Measurements from ENCODE around the gene PLCD4. TPM values are rescaled to one million over a fixed set of nuclear protein-coding genes. Genes with fewer than 3 reads are reported as not detected.

Gene PLCD4
- polyA plus RNA-seq, 2 of the 4 experiments (the other 2 are of a cell fraction), result 1.2 to 2.8 TPM

GRCh38 chr2:218659258-218659987 lies 51.7 kb downstream of the PLCD4 start, which contains the start of the genes BCS1L and ZNF142:
Gene BCS1L (plus strand): TSS chr2:218659683. CDS start chr2:218660988, 1,305 bp downstream.
Gene ZNF142 (minus strand): TSS chr2:218659623. CDS start chr2:218656429, 3,194 bp downstream.
- ATAC-seq (peak; percentile 94 to 96), FAIRE-seq (no peak), DNase-seq (ENCODE audit: low read depth in 1 of 2, low spot score in 1 of 2) (peak; percentile 90 to 92)
- WGBS (ENCODE audit: missing lambda C conversion rate), result 1% methylated on average over 32 of the region's 49 CpGs
- CTCF ChIA-PET, result interaction anchor here (0.6 to 7.8 kb wide), 17 partner anchors 11 to 376 kb away, joined by 3 to 76 read pairs (median 4); partner anchors contain the start of genes RNF25, STK36 and TTLL4
- Histone ChIP-seq H3K27ac (peak within 1 kb of the TSS; percentile 93 to 95), H3K4me2 (peak within 1 kb of the TSS; percentile 79), H3K9me3 (no peaks in the 10 kb centered on the region), H3K4me3 (peak within 1 kb of the TSS; percentile 77), H3K4me1 (peaks cover 14% of the 10 kb centered on the region; the same call in 2 of the 3 replicates)
- TF ChIP-seq JUN (IDR thresholded peaks at IDR 0.05), result peak; percentile 14 to 84; a peak in 2 of 5 replicates
- TF ChIP-seq RCOR1 (IDR thresholded peaks at IDR 0.05; ENCODE audit: low read depth, low read length), result no peak
- peak; percentile 49; the same call in 1 of the 2 replicates for TF ChIP-seq MYC (IDR thresholded peaks at IDR 0.05; ENCODE audit: borderline replicate concordance, low read length)
- TF ChIP-seq FOSL2 (IDR thresholded peaks at IDR 0.05), result no peak
- TF ChIP-seq FOSL2 (CRISPR knock-in tag; IDR thresholded peaks at IDR 0.05), result 0 out of 2 replicates have a peak, but pooled peaks have one; percentile 6
- no peak for TF ChIP-seq CHD2 (IDR thresholded peaks at IDR 0.05; ENCODE audit: low read length, partially characterized antibody)
- TF ChIP-seq RAD21 (conservative IDR thresholded peaks at IDR 0.05 in 1 of 2, IDR thresholded peaks at IDR 0.05 in 1 of 2), result no peak
- TF ChIP-seq EHMT2 (IDR thresholded peaks at IDR 0.05; ENCODE audit: low read depth), result no peak
- TF ChIP-seq HEYL (CRISPR knock-in tag; IDR thresholded peaks at IDR 0.05), result no peak
- TF ChIP-seq KDM5A (IDR thresholded peaks at IDR 0.05), result peak; percentile 47; the same call in 1 of the 2 replicates
- no peak; the same call in 1 of the 2 replicates for TF ChIP-seq PBX3 (IDR thresholded peaks at IDR 0.05)
- TF ChIP-seq, protein P1, sequence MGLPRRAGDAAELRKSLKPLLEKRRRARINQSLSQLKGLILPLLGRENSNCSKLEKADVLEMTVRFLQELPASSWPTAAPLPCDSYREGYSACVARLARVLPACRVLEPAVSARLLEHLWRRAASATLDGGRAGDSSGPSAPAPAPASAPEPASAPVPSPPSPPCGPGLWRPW (IDR thresholded peaks at IDR 0.05), result no peak
- TF ChIP-seq, protein P2, sequence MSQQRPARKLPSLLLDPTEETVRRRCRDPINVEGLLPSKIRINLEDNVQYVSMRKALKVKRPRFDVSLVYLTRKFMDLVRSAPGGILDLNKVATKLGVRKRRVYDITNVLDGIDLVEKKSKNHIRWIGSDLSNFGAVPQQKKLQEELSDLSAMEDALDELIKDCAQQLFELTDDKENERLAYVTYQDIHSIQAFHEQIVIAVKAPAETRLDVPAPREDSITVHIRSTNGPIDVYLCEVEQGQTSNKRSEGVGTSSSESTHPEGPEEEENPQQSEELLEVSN (IDR thresholded peaks at IDR 0.05; ENCODE audit: borderline replicate concordance, low read depth), result peak; percentile 71
- no peak for TF ChIP-seq ESRRA (IDR thresholded peaks at IDR 0.05; ENCODE audit: borderline replicate concordance, low read length)
- peak; percentile 91 for TF ChIP-seq POLR2A (IDR thresholded peaks at IDR 0.05; ENCODE audit: low read length)
- no peak for TF ChIP-seq REST (IDR thresholded peaks at IDR 0.05)
- no peak for TF ChIP-seq SMC3 (IDR thresholded peaks at IDR 0.05)
- no peak for TF ChIP-seq HOXB13 (CRISPR knock-in tag; IDR thresholded peaks at IDR 0.05; ENCODE audit: low read depth)
- TF ChIP-seq BCL3 (IDR thresholded peaks at IDR 0.05), result peak; percentile 88; the same call in 1 of the 3 replicates
- TF ChIP-seq, protein P3, sequence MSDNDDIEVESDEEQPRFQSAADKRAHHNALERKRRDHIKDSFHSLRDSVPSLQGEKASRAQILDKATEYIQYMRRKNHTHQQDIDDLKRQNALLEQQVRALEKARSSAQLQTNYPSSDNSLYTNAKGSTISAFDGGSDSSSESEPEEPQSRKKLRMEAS (IDR thresholded peaks at IDR 0.05), result peak; percentile 98
- TF ChIP-seq GATA3 (IDR thresholded peaks at IDR 0.05; ENCODE audit: borderline replicate concordance), result no peak
- POLR2A ChIA-PET, result interaction anchor here (0.6 to 4.0 kb wide), 5 partner anchors 13 to 431 kb away, joined by 3 to 37 read pairs (median 3); partner anchors contain the start of genes RNF25 and STK36

Data from A549 (cell line).